SH-SY5Y (cell line): Measurements from ENCODE around the gene C19orf33.

ENCODE experiments used
- GATA2 ChIP-seq: IDR thresholded peaks from 2 replicates; pipeline ENCODE4 v1.6.1; 2011; ENCODE audit warnings: mild to moderate bottlenecking, low read depth, low read length
- GATA3 ChIP-seq: IDR thresholded peaks from 2 replicates; pipeline ENCODE4 v1.6.1; 2011; ENCODE audit warnings: low read depth, mild to moderate bottlenecking, low read length, moderate library complexity

DNA sequence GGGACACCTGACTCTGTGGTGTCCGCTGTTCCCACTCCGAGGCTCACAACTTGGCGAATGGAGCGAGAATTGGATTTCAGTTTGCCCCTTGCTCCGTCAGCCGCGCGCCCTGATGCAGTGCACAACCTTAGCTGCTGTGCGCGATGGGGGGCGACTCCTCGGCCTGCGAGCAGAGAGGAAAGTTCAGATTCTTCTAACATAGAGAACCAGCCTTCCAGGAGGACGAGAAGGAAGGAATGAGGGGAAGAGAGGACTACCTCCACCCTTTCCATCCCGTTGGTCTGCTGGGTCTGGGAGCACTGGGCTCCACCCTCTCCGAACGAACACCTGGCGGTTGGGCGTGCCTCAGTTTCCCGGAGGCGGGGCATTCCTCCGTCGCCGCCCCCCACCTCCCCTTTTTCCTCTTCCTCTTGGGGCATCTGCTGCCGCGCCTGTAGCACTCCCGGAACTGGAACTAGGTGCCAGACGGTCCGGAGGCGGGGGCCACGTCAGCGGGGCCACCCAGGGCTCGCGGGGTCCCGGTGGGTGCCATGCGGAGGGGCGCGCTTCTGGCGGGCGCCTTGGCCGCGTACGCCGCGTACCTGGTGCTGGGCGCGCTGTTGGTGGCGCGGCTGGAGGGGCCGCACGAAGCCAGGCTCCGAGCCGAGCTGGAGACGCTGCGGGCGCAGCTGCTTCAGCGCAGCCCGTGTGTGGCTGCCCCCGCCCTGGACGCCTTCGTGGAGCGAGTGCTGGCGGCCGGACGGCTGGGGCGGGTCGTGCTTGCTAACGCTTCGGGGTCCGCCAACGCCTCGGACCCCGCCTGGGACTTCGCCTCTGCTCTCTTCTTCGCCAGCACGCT lies 15.6 kb downstream of the C19orf33 start, which contains the start of gene KCNK6:
- no peak for TF ChIP-seq GATA2
- no peak for TF ChIP-seq GATA3
